Measurements from ENCODE around the gene KCNQ5.

Gene KCNQ5

DNA sequence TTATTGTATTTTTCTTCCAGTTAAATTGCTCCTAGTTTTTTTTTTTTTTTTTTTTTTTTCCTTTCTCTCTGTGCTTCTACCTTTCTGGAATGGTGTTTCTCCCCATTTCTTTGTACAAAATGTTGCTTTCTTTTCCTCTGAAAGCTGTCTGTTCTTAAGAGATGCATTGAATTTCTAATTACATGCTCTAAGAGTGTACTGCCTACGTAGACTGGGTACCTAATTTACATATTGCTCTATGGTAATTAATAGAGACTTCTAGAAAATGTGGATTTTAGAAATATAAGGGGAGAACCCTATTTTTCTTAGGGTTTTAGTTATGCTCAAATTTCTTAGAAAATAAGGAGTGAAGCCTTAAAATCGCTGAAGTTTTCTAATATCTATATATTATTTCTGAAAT, 13.8 kb downstream of the KCNQ5 start:
- in situ Hi-C loops (cut with MboI; ENCODE audit: low pct_unique_long_range_greater_than_20kb, low sequenced_read_pairs), result loop anchor here (25.0 kb wide), 1 partner anchor 502 kb away; no protein-coding TSS in a partner anchor
- no peak for DNase-seq

DNA sequence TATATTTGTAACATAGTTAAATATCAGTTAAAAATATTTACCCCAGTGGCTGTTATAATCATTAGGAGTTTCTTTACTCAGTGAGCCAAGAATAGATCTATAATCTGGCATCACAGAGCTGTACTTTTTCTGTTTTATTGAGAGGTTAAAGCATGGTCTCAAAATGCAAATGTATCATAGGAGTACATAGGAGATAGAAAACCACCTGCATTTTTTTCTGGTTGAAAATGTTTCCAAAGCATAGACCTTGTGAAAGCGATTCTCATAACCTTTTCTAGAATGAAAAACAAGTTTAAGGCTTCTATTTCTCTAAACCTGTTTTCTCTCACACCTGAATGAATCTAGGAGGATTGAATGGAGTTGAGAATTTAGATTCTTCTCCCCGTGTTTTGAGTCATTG, 14.4 kb downstream of the KCNQ5 start:
- in situ Hi-C loops (cut with MboI; ENCODE audit: low pct_unique_long_range_greater_than_20kb, low sequenced_read_pairs), result loop anchor here (25.0 kb wide), 1 partner anchor 501 kb away; no protein-coding TSS in a partner anchor
- DNase-seq, result no peak

DNA sequence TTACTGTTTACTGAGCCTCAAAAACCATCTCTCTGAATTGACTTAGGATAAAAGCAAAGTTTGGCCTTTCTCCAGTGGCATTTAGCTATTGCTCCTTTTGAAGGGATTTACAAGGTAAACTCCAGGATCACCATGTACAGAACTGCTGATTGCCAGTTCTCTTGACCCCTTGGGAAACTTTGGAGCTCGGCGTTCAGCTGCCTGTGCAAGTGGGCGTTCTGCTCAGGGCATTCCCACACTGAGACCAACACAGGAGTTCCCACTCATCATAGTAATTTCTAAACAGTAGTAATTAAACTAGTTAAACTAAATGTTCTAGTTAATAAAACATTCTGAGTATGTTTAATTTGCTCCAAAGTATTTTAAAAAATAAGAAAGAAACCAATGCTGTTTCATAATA, 14.9 kb downstream of the KCNQ5 start:
- in situ Hi-C loops (cut with MboI; ENCODE audit: low pct_unique_long_range_greater_than_20kb, low sequenced_read_pairs), result loop anchor here (25.0 kb wide), 1 partner anchor 501 kb away; no protein-coding TSS in a partner anchor

DNA sequence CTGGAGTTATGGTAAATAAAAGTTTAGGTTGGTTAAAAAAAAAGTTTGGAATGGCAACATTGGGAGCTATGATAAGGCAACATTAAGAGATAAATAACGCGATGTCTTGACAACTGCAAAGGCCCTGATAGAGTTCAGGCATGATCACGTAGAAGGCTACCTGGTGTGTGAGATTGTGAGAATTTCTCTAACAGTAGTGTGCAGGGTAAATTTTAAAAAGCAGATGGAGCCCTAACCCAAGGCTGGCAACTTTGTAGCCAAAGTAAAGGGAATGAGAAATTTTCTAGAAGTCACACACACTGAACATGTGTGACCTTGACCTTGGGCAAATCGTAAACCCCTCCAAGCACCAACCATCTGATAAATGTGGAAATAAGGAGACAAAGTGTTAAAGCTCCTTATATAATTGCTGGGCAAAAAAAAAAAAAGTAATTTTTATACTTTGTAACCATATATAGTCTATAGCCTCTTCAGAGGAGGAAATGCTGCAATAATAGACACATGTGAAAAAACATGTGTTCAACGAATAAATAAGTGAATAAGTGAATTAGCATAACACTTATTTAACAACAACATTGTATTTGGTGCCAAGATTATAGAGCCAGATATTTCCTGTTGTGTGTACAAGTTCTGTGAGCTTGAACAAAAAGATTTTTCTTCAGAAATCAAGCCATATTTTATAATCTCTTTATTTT, 18.2 kb downstream of the KCNQ5 start:
- in situ Hi-C loops (cut with MboI; ENCODE audit: low pct_unique_long_range_greater_than_20kb, low sequenced_read_pairs), result loop anchor here (25.0 kb wide), 1 partner anchor 497 kb away; no protein-coding TSS in a partner anchor
- no peak for DNase-seq

More for the DNA sequence above, 14.9 kb downstream of the KCNQ5 start:
- no peak for DNase-seq

DNA sequence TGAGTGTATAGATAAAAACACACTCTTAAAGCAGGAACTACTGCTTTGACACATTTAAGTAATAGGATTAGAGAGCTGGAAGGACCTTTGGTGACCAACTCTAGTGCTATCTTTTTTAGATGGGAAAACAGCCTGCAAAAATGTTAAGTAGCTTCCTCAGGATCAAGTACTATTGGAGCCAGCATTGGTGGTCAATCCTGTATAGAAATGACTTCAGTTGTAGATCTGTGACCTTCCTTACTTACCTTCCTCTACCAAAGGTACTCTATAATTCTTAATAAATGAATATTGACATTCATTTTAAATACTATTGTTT, 18.7 kb downstream of the KCNQ5 start:
- in situ Hi-C loops (cut with MboI; ENCODE audit: low pct_unique_long_range_greater_than_20kb, low sequenced_read_pairs), result loop anchor here (25.0 kb wide), 1 partner anchor 497 kb away; no protein-coding TSS in a partner anchor
- no peak for DNase-seq

DNA sequence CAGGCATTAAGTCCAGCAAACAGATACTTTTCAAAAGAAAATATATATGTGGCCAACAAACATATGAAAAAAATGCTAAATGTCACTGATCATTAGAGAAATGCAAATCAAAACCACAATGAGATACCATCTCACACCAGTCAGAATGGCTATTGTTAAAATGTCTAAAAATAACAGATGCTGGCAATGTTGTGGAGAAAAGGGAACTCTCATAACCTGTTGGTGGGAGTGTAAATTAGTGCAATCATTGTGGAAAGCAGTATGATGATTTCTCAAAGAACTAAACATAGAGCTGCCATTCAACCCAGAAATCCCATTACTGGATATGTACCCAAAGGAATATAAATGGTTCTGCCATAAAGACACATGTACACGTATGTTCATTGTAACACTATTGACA, 20.6 kb downstream of the KCNQ5 start:
- in situ Hi-C loops (cut with MboI; ENCODE audit: low pct_unique_long_range_greater_than_20kb, low sequenced_read_pairs), result loop anchor here (25.0 kb wide), 1 partner anchor 495 kb away; no protein-coding TSS in a partner anchor
- peak; percentile 71 for DNase-seq

DNA sequence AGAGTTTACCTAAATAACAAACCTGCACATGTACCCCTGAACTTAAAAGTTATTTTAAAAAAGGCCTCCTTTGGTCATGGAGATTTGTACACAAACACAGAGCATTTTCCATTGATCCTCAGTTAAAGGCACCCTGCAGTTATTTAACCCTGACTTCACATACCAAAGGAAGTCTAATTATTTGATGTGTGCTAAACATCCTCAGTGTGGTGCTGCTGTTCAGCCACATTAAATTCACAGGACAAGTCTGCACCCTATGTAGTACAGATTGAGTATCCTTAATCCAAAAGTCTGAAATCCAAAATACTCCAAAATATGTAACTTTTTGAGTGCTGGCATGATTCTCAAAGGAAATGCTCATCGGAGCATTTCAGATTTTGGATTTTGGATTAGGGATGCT, 21.4 kb downstream of the KCNQ5 start:
- in situ Hi-C loops (cut with MboI; ENCODE audit: low pct_unique_long_range_greater_than_20kb, low sequenced_read_pairs), result loop anchor here (25.0 kb wide), 1 partner anchor 494 kb away; no protein-coding TSS in a partner anchor
- no peak for DNase-seq

DNA sequence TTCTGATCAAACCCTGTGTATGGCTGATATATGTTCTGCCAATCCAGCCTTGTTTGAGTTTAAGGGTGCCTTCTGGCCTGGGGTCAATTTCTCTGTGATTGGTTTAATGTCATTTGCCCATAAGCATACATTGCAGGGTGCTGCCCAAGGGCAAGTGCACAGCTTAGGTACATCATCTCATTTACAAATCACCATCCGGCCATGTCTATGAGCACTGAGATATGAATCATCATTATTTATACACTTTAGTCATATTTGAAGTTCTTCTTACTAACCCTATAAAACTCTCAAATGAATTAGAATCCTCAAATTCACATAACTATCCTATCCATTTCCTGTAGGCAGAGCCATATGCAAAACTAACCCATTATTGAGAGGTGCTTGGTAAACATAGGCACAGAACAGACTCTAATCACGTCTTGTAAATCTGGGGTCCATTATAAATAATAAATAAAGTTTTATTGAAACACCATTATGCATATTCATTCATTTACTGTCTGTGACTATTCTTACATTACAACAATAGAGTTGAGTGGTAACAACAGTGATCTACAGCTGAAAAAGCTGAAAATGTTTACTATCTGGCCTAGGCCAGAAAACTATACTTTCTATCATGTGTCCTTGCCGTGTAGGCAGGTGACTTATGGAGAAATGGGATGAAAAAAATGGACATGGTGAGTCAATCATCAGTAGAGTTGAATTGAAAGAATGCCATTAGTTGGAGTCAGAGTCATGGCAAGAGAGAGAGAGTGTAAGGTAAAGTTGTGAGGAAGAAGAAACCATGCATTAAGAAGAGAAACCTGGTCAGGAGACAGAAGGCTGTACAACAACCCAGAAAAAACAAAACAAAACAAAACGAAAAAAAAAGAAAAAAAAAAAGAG, 25.0 kb downstream of the KCNQ5 start:
- in situ Hi-C loops (cut with MboI; ENCODE audit: low pct_unique_long_range_greater_than_20kb, low sequenced_read_pairs), result loop anchor here (25.0 kb wide), 1 partner anchor 490 kb away; no protein-coding TSS in a partner anchor

DNA sequence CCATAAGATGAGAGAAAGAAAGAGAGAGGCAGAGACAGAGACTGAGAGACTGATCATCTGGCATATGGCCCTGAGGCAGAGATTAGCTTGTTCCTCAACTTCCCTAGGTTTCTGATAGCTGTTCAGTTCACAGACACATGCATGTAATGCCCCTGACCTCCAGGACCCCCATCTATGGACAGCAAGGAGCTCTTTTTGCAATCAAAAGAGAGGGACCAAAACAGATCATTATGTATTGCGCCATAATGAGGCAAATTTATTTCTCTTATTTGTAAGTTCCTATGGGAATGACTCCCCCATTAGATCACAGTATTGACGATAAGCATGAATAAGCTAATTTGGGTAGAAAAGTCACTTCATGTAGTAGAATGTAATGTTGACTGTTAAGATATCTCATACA, 25.6 kb downstream of the KCNQ5 start:
- no peak for DNase-seq
- in situ Hi-C loops (cut with MboI; ENCODE audit: low pct_unique_long_range_greater_than_20kb, low sequenced_read_pairs), result loop anchor here (25.0 kb wide), 1 partner anchor 490 kb away; no protein-coding TSS in a partner anchor

More for the DNA sequence above, 25.0 kb downstream of the KCNQ5 start:
- DNase-seq, result no peak

DNA sequence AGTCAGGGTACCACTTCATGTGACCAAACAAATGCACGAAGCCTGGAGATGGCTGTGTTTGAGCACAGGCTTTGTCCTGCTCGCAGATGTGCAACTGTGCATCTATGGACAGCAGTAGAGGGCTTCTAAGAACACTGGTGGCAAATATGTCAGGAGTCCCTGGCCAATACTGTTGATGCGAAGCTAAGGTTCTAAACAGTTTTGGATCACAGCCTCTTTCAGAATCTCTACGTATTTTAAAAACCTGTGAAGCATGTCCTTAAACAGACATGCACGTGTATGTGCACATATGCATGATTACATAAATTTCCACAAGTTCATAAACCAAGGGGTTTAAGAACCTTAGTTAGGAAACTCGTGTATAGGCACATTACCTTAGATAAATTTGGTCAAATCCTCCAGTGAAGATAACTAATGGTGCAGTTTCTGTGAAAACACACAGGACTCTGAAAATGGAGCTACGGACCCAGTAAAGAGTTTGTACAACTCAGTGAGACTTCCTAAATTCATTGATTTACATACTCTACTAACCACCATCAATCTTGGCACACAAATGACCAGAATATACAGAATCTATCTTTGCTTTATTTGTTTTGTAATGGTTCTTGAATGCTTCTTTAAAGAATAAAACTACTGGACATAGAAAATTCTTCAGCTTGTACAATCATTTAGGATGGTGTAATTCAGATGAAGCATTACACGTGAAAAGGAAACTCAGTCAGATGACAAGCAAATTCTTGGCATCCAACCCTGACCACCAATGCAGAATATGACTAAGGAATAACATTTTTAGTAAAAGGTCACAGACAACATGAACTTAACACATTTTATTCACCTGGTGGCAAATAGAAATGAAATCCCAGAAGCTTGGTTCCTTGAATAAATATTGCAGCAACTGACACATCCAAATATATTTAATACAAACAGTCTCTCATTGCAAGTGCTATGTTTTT, 27.4 kb downstream of the KCNQ5 start:
- DNase-seq, result no peak
- in situ Hi-C loops (cut with MboI; ENCODE audit: low pct_unique_long_range_greater_than_20kb, low sequenced_read_pairs), result loop anchor here (25.0 kb wide), 1 partner anchor 488 kb away; no protein-coding TSS in a partner anchor

DNA sequence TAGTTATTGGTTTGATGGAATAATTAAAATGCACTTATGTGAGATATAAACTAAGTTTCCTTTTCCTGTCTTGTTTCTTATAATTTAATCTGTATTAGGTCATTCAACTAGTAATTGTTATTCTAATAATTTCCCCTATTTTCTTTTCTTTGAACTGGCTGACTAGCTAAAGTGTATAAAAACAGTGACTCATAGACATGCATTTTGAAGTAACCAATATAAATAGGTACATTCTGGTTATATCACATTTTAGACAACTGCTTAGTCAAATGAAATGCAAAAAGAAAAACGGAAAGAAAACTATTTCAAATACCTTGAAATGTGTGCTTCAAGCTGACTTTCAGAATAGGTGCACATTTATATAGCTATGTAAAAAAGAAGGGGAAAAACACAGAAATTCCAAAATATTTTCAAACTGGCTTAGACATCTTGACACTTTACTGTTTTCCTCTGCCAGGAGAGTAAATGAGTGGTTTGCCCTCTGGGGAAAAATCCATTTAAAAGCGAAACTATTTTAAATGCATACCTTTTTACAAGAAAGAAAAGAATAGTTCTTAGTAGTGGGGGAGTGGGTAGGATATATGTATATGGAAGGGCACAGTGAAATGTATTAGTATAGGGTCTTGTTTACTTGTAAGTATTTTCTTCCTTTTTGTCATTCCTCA, 28.3 kb downstream of the KCNQ5 start:
- in situ Hi-C loops (cut with MboI; ENCODE audit: low pct_unique_long_range_greater_than_20kb, low sequenced_read_pairs), result no loop called here
- no peak for DNase-seq

DNA sequence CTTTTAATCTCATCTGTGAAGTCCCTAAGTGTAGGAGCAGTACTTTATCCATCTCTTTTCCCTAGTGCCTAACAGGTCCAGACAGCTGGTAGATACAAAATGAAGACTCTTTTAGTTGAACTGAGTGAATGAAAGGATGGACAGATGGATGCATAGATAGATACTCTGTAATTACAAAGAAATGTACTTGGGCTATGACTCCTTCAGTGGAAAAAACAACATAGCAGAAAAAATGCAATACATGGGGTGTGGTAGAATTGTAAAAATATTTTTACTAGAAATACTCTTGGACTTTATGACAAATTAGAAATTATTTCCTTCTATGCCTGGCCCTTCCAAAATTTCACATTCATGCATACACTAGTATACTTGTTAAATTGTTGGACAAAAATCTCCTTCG, 29.3 kb downstream of the KCNQ5 start:
- in situ Hi-C loops (cut with MboI; ENCODE audit: low pct_unique_long_range_greater_than_20kb, low sequenced_read_pairs), result no loop called here
- DNase-seq, result no peak

DNA sequence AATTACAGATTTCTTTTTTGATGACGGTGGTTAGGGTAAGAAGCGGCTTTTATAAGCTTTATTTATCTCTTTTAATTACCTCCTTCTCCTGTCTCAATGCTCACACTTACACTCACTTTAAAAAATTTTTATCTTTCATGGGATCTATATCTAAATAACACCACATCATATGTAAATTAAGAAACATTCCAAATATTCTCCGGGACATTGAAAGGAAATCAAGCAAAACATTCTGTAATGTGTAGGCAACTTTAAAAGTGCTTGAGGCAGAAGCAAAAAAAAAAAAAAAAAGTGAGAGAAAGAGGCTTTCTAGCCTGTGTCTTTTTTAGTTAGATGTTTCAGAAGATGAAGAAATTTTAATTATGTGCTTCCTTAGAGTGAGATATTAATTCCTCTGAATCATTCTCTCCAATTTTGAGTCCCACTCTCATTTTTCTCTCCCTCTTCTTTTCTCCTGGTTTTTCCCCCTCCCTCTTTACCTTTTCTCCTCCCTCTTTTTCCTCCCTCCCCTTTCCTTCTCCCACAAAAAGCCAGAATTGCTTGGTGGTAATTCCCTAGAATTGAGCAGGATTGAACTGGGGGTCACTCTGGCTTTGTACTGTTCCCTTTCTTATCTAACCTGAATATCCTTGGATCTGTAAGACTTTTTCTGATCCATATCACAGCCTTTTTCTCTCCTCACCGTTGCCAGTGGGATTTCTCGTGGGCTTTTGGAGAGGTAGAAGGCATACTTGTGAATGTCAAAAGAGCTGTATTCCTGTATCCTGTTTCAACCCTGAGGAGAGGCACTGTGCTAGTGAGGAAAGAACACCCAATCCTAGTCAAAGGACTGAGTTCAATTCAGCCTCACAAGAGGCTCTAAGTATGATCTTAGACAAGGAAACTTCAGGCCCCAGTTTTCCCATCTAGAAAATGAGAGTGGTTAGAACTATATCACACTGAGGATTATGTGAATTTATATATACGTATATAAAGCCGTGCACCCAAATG, 30.4 kb downstream of the KCNQ5 start:
- DNase-seq, result no peak
- in situ Hi-C loops (cut with MboI; ENCODE audit: low pct_unique_long_range_greater_than_20kb, low sequenced_read_pairs), result no loop called here

DNA sequence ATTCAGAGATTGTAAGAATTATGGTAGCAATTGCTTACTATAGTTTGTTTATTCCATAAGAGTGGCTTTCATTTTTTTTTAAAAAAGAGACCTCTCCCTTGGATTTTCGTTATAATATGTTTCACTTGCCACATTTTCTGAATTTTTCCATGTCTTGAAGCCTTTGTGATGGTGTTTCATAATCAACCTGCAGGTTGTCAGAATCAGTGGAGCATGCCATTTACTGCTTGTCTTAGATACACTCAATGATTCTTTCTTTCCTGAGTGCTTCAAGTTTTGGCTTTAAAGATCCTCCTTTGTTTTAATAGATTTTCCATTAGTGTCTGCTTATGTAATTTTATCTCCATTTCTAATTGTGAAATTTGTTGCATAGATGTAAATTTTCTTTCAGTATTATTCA, 31.2 kb downstream of the KCNQ5 start:
- DNase-seq, result peak; percentile 41
- in situ Hi-C loops (cut with MboI; ENCODE audit: low pct_unique_long_range_greater_than_20kb, low sequenced_read_pairs), result no loop called here

DNA sequence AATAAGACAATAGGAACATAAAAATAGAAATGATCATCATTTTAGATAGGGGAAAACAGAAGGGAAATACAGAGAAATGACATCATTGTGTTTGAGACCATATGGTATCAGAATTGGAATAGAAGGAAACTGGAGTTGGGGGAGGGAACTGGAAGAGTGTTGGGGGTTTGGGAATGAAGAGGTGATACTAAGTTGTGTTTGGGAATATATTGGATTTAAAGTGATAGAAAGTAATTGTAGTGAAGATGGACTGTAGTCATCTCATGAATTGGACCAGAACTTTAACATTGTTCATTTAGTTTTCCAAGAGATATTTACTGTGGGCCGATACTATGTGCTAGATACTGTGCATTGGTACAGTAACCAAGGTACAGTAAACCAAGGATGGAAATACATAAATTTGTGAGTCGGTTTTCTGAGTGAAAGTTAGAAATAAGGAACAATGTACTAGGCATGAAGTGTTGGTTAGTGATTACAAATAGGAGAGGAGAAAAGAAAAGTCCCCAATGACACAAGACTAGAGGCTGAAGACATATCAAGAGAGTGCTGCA, 32.3 kb downstream of the KCNQ5 start:
- no peak for DNase-seq
- in situ Hi-C loops (cut with MboI; ENCODE audit: low pct_unique_long_range_greater_than_20kb, low sequenced_read_pairs), result no loop called here

DNA sequence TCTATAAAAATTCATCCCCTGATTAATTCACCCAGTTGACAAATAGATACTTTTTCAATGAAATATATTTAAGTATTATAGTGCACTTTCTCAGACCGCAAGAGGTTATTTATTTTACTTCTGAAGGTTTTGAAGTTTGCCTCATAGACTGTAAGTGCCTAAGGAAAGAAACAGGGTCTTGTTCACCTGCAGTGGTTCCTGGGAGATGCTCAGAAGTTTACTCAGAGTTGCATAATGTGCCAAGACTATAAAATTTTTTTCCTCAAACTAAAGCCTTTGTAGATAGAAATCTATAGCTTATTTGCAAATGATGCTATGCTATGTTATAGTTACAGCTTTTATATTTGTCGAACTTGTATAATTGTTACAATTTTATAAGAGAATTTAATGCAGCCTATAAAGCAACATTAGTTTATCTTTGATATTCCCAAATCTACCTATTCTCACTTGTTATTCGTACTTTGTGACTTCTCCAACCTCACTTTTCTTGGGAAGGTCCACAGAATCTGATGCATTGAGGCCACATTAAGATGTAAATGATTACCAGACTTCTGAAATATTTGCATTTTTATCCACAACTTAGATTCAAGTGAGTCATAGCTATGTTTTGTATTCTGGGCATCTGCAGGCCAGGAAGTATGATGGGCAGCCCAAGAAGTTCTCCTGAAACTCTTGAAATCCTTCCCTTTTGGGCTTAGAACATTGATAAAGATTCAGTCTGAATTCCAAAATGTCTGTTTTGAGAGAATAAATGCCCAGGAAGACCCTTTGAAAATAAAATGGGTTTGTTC, 35.7 kb downstream of the KCNQ5 start:
- in situ Hi-C loops (cut with MboI; ENCODE audit: low pct_unique_long_range_greater_than_20kb, low sequenced_read_pairs), result no loop called here
- no peak for DNase-seq
